Measurements from ENCODE around the gene MTURN. TPM values are rescaled to one million over a fixed set of nuclear protein-coding genes. Genes with fewer than 3 reads are reported as not detected.

MTURN gene
- total RNA-seq, 4 donors from 2014 or later: 2.3 to 18.2 (median 13.8) TPM

- H3K9me3 ChIP-seq: no peaks in the 10 kb centered on the region
- no peak overlapping the region for H3K27ac ChIP-seq
- TF ChIP-seq POLR2A (IDR thresholded peaks at IDR 0.05): no peak
- no peak for TF ChIP-seq CTCF (IDR thresholded peaks at IDR 0.05)
- no peak overlapping the region for H3K4me3 ChIP-seq
- no peaks in the 10 kb centered on the region for H3K27me3 ChIP-seq
- DNase-seq: peak in 1 of 3 donors; percentile 32
- no peaks in the 10 kb centered on the region for H3K36me3 ChIP-seq
- peaks cover 0 to 20% (median 0%) of the 10 kb centered on the region in 4 donors for H3K4me1 ChIP-seq
Observed at GRCh38 chr7:30176463-30177109, 41.8 kb downstream of the MTURN start.

- Histone ChIP-seq H3K27ac (no peak overlapping the region), H3K4me3 (no peak overlapping the region), H3K36me3 (no peaks in the 10 kb centered on the region), H3K4me1 (peaks cover 0 to 20% (median 0%) of the 10 kb centered on the region in 4 donors), H3K27me3 (no peaks in the 10 kb centered on the region), H3K9me3 (no peaks in the 10 kb centered on the region)
- TF ChIP-seq POLR2A (IDR thresholded peaks at IDR 0.05): no peak
- TF ChIP-seq CTCF (IDR thresholded peaks at IDR 0.05): no peak
- DNase-seq: no peak
Observed at GRCh38 chr7:30177186-30177585, 42.4 kb downstream of the MTURN start.

GRCh38 chr7:30177965-30178364, 43.2 kb downstream of the MTURN start:
- DNase-seq: no peak
- Histone ChIP-seq H3K9me3 (no peaks in the 10 kb centered on the region), H3K4me1 (peaks cover 0 to 17% (median 0%) of the 10 kb centered on the region in 4 donors), H3K27me3 (no peaks in the 10 kb centered on the region), H3K27ac (no peak overlapping the region), H3K36me3 (no peaks in the 10 kb centered on the region), H3K4me3 (no peak overlapping the region)
- TF ChIP-seq POLR2A (IDR thresholded peaks at IDR 0.05): no peak
- no peak for TF ChIP-seq CTCF (IDR thresholded peaks at IDR 0.05)

GRCh38 chr7:30178748-30179436, 44.1 kb downstream of the MTURN start:
- Histone ChIP-seq H3K27ac (peak overlapping the region in 2 of 4 donors; percentile 38 to 65), H3K4me3 (no peak overlapping the region), H3K4me1 (peaks cover 0 to 9% (median 0%) of the 10 kb centered on the region in 4 donors), H3K27me3 (no peaks in the 10 kb centered on the region), H3K9me3 (no peaks in the 10 kb centered on the region), H3K36me3 (no peaks in the 10 kb centered on the region)
- peak in 1 of 3 donors; percentile 21 for DNase-seq
- TF ChIP-seq CTCF (IDR thresholded peaks at IDR 0.05) (no peak), POLR2A (IDR thresholded peaks at IDR 0.05) (no peak)

GRCh38 chr7:30180718-30181117, 45.9 kb downstream of the MTURN start:
- Histone ChIP-seq H3K36me3 (no peaks in the 10 kb centered on the region), H3K27ac (no peak overlapping the region), H3K4me1 (peaks cover 0 to 9% (median 0%) of the 10 kb centered on the region in 4 donors), H3K4me3 (no peak overlapping the region), H3K27me3 (no peaks in the 10 kb centered on the region), H3K9me3 (no peaks in the 10 kb centered on the region)
- no peak for DNase-seq
- TF ChIP-seq CTCF (IDR thresholded peaks at IDR 0.05) (no peak), POLR2A (IDR thresholded peaks at IDR 0.05) (no peak)

Measured in Peyer's patch (tissue), 4 donors.